ENCODE measurements around the gene SLC47A2.

- no peak for TF ChIP-seq EZH2 (IDR thresholded peaks at IDR 0.05; ENCODE audit: insufficient read depth, poor library complexity, severe bottlenecking)
- TF ChIP-seq EZH2phosphoT487 (IDR thresholded peaks at IDR 0.05; ENCODE audit: insufficient read depth, low read depth), result no peak
These were observed 39.0 kb upstream of the SLC47A2 start for GRCh38 chr17:19755392-19755791.
